Common myeloid progenitor, CD34-positive (primary cell): ENCODE measurements around the gene KCNK5.
A peak's percentile ranks its signal among the peaks of the same experiment; 100 is the strongest.

Experiments
- CTCF ChIA-PET: fragments of 350-600 bp; sonication (Branson Sonifier 250); formaldehyde crosslinking; loops from one replicate; lab custom pipeline; 2021; ENCODE audit warnings: antibody characterized with exemption; lab: Charles Lee
- POLR2A ChIA-PET: fragments of 350-600 bp; sonication (Branson Sonifier 250); formaldehyde crosslinking; loops from one replicate; lab custom pipeline; 2021; ENCODE audit warnings: antibody characterized with exemption; lab: Charles Lee
- DNase-seq, 3 donors: peaks; one replicate each; pipeline versions ENCODE4 v3.0.0 to v3.0.0-alpha.2; 2013
- H3K27ac ChIP-seq, 2 experiments: 1 replicate in 1 of 2; 2 replicates in 1 of 2; pipeline ENCODE4 v1.7.0; 2013; ENCODE audit warnings: inconsistent platforms in 2 of 2, low read length in 2 of 2, mild to moderate bottlenecking in 2 of 2, low read depth in 1 of 2, moderate library complexity in 1 of 2; ENCODE audit not compliant: severe bottlenecking in 2 of 2, insufficient read depth in 1 of 2, poor library complexity in 1 of 2
- H3K27me3 ChIP-seq, 5 experiments: replicated peaks in 2 of 5; 1 replicate in 3 of 5; 2 replicates in 2 of 5; pipeline versions ENCODE4 v1.6.1 to v1.7.0; 2013; ENCODE audit warnings: low read length in 4 of 5, mild to moderate bottlenecking in 2 of 5, moderate library complexity in 2 of 5, inconsistent platforms in 1 of 5; ENCODE audit not compliant: insufficient read depth in 5 of 5, control insufficient read depth in 4 of 5
- H3K36me3 ChIP-seq, 4 experiments: 1 replicate in 2 of 4; 2 replicates in 2 of 4; pipeline versions ENCODE4 v1.6.1 to v1.7.0; 2013; ENCODE audit warnings: low read length in 3 of 4, control low read depth in 1 of 4, mild to moderate bottlenecking in 1 of 4; ENCODE audit not compliant: control insufficient read depth in 4 of 4, insufficient read depth in 4 of 4
- H3K4me1 ChIP-seq, 4 experiments: 1 replicate in 3 of 4; 2 replicates in 1 of 4; pipeline versions ENCODE4 v1.6.1 to v1.7.1; 2013; ENCODE audit warnings: low read length in 3 of 4, mild to moderate bottlenecking in 3 of 4, control low read depth in 1 of 4, inconsistent platforms in 1 of 4, moderate library complexity in 1 of 4; ENCODE audit not compliant: control insufficient read depth in 4 of 4, insufficient read depth in 4 of 4; ENCODE audit errors: control extremely low read depth in 1 of 4
- H3K4me3 ChIP-seq, 7 experiments: 1 replicate in 4 of 7; 2 replicates in 3 of 7; pipeline versions ENCODE4 v1.5.1 to v1.7.0; 2013; ENCODE audit warnings: mild to moderate bottlenecking in 7 of 7, low read length in 6 of 7, moderate library complexity in 6 of 7, inconsistent platforms in 2 of 7, low read depth in 2 of 7, control low read depth in 1 of 7; ENCODE audit not compliant: insufficient read depth in 4 of 7, control insufficient read depth in 1 of 7; ENCODE audit errors: extremely low read depth in 1 of 7
- H3K9me3 ChIP-seq, 5 experiments: 1 replicate in 4 of 5; 2 replicates in 1 of 5; pipeline versions ENCODE4 v1.6.1 to v1.7.1; 2013; ENCODE audit warnings: low read length in 4 of 5, mild to moderate bottlenecking in 2 of 5, inconsistent platforms in 1 of 5, low read depth in 1 of 5, moderate library complexity in 1 of 5; ENCODE audit not compliant: control insufficient read depth in 4 of 5, insufficient read depth in 2 of 5; ENCODE audit errors: control extremely low read depth in 1 of 5
- WGBS: methylation state at CpG from one replicate; pipeline ENCODE4 v1.1.5; 2013; ENCODE audit not compliant: insufficient coverage; 5-methylcytosine and 5-hydroxymethylcytosine counted together

KCNK5 gene

GRCh38 chr6:39172377-39172757, 56.9 kb downstream of the KCNK5 start:
- POLR2A ChIA-PET, result interaction anchor here (0.6 kb wide), 1 partner anchor 62 kb away, joined by 4 read pairs; no protein-coding TSS in a partner anchor
- 90% methylated on average over 3 of the region's 5 CpGs for WGBS
- CTCF ChIA-PET, result interaction anchor here (1.1 to 11.4 kb wide), 3 partner anchors 131 to 142 kb away, joined by 4 to 251 read pairs (median 15); no protein-coding TSS in a partner anchor
- no peak overlapping the region for H3K27ac ChIP-seq
- peaks cover 0 to 8% (median 0%) of the 10 kb centered on the region in 5 experiments for H3K27me3 ChIP-seq
- H3K4me3 ChIP-seq, result no peak overlapping the region
- no peak for DNase-seq
- H3K9me3 ChIP-seq, result peaks cover 1 to 17% (median 6%) of the 10 kb centered on the region in 5 experiments
- H3K36me3 ChIP-seq, result no peaks in the 10 kb centered on the region
- peaks cover 7 to 21% (median 12%) of the 10 kb centered on the region in 4 experiments for H3K4me1 ChIP-seq

- CTCF ChIA-PET, result interaction anchor here (0.9 to 11.4 kb wide), 7 partner anchors 11 to 143 kb away, joined by 3 to 251 read pairs (median 7); partner anchors contain the start of gene KCNK5
- POLR2A ChIA-PET, result interaction anchor here (0.6 kb wide), 1 partner anchor 120 kb away, joined by 3 read pairs; no protein-coding TSS in a partner anchor
- Histone ChIP-seq H3K36me3 (no peaks in the 10 kb centered on the region), H3K27me3 (peaks cover 0 to 13% (median 0%) of the 10 kb centered on the region in 5 experiments), H3K27ac (no peak overlapping the region), H3K4me1 (peaks cover 7 to 21% (median 13%) of the 10 kb centered on the region in 4 experiments), H3K9me3 (peaks cover 0 to 12% (median 3%) of the 10 kb centered on the region in 5 experiments), H3K4me3 (no peak overlapping the region)
- WGBS, result 100% methylated on average over 2 of the region's 4 CpGs
- peak in 1 of 3 donors; percentile 48 for DNase-seq
Observed at GRCh38 chr6:39171489-39172376, 57.5 kb downstream of the KCNK5 start.

- H3K9me3 ChIP-seq, result peaks cover 0 to 11% (median 3%) of the 10 kb centered on the region in 5 experiments
- peaks cover 7 to 21% (median 14%) of the 10 kb centered on the region in 4 experiments for H3K4me1 ChIP-seq
- peaks cover 0 to 13% (median 0%) of the 10 kb centered on the region in 5 experiments for H3K27me3 ChIP-seq
- POLR2A ChIA-PET, result interaction anchor here (0.6 kb wide), 1 partner anchor 120 kb away, joined by 3 read pairs; no protein-coding TSS in a partner anchor
- CTCF ChIA-PET, result interaction anchor here (0.9 to 11.4 kb wide), 6 partner anchors 12 to 139 kb away, joined by 3 to 251 read pairs (median 8); partner anchors contain the start of gene KCNK5
- H3K4me3 ChIP-seq, result no peak overlapping the region
- H3K36me3 ChIP-seq, result no peaks in the 10 kb centered on the region
- H3K27ac ChIP-seq, result no peak overlapping the region
- no peak for DNase-seq
- WGBS, result 95% methylated on average over 2 of the region's 3 CpGs
Observed at GRCh38 chr6:39170860-39171259, 58.4 kb downstream of the KCNK5 start.

- no peak for DNase-seq
- Histone ChIP-seq H3K4me1 (peaks cover 7 to 21% (median 14%) of the 10 kb centered on the region in 4 experiments), H3K9me3 (peaks cover 0 to 11% (median 3%) of the 10 kb centered on the region in 5 experiments), H3K4me3 (no peak overlapping the region), H3K27me3 (peaks cover 0 to 13% (median 0%) of the 10 kb centered on the region in 5 experiments), H3K27ac (no peak overlapping the region), H3K36me3 (no peaks in the 10 kb centered on the region)
- ChIA-PET POLR2A (no interaction called here), CTCF (interaction anchor here (1.4 to 11.4 kb wide), 5 partner anchors 12 to 139 kb away, joined by 3 to 251 read pairs (median 8); no protein-coding TSS in a partner anchor)
Observed at GRCh38 chr6:39170389-39170788, 58.9 kb downstream of the KCNK5 start.

DNA sequence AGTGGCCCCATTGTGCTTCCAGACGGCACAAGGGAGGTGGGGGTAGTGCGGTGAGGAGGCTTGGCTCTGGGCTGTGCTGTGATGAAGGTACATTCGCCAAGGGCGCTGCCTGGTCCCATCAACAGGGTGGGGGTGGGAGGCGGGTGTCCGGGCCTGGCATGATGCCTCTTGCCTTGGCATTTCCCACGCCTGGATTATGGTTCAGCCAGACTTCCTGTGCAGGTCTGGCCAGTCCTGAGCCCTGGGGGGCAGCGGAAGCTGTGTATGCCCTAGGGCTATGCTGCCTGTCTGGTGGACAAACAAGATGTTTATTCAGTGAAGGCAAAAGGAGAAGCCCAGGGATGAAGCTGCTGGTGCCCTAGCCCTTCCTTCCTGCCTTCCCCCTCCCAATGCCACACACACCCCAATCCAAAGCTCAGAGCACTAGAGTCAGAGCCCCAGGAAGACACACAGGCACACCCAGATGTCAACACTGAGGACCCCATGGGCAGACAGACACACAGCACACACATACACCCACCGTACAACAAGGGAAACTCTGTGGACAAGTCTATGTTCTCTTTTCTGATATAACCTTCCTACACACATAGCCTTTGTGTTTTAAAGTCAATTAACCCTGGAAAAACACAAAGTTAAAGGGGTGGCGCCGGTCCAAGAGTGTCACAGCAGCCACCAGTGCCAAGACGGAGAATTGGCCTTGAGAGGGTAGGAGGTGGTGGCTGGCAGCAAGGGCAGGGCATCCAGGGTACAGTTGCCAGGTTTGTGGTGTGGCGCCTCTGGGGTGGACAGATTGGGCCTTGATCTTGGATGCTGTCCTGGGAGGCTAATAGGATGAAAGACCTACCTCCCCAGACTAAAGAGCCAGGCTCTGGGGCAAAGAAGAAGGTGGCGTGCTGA, 59.6 kb downstream of the KCNK5 start:
- ChIA-PET POLR2A (no interaction called here), CTCF (interaction anchor here (0.6 to 11.4 kb wide), 9 partner anchors 10 to 140 kb away, joined by 3 to 251 read pairs (median 7); no protein-coding TSS in a partner anchor)
- Histone ChIP-seq H3K4me3 (no peak overlapping the region), H3K27ac (no peak overlapping the region), H3K9me3 (peaks cover 0 to 11% (median 3%) of the 10 kb centered on the region in 5 experiments), H3K27me3 (peaks cover 0 to 13% (median 0%) of the 10 kb centered on the region in 5 experiments), H3K36me3 (no peaks in the 10 kb centered on the region), H3K4me1 (peaks cover 7 to 21% (median 14%) of the 10 kb centered on the region in 4 experiments)
- WGBS, result 97% methylated on average over 13 of the region's 14 CpGs
- no peak for DNase-seq

- POLR2A ChIA-PET, result interaction anchor here (1.4 kb wide), 1 partner anchor 140 kb away, joined by 3 read pairs; no protein-coding TSS in a partner anchor
- CTCF ChIA-PET, result interaction anchor here (0.8 to 11.4 kb wide), 14 partner anchors 8 to 199 kb away, joined by 3 to 251 read pairs (median 6); no protein-coding TSS in a partner anchor
- Histone ChIP-seq H3K27ac (no peak overlapping the region), H3K36me3 (no peaks in the 10 kb centered on the region), H3K27me3 (peaks cover 0 to 13% (median 0%) of the 10 kb centered on the region in 5 experiments), H3K9me3 (peaks cover 0 to 11% (median 3%) of the 10 kb centered on the region in 5 experiments), H3K4me3 (no peak overlapping the region), H3K4me1 (peaks cover 4 to 13% (median 7%) of the 10 kb centered on the region in 4 experiments)
- DNase-seq, result no peak
- WGBS, result 79% methylated on average over 6 of the region's 10 CpGs
Observed at GRCh38 chr6:39167866-39168625, 61.2 kb downstream of the KCNK5 start.
